ENCODE data around the gene SFXN3.

DNA sequence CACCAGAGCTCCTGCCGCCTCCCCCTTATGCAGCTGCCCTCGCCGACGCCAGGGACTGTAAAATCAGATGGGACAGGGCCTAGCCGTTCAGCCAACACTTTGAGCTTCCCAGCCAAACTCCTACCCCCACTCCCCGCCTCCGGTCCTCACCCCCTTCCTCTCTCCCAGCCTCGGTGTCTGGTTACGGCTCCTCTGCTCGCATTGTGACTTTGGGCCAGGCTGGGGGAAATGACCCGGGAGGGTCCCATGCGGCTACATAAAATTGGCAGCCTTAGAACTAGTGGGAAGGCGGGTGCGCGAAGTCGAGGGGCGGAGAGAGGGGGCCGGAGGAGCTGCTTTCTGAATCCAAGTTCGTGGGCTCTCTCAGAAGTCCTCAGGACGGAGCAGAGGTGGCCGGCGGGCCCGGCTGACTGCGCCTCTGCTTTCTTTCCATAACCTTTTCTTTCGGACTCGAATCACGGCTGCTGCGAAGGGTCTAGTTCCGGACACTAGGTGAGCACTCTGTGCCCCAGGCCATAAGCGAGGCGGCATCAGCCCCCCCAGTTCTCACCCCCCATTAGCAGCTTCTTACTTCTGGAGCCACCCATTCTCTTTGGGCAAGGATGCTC lies 30.7 kb downstream of the SFXN3 start, which contains the start of gene KAZALD1:
- TF ChIP-seq, protein P1, sequence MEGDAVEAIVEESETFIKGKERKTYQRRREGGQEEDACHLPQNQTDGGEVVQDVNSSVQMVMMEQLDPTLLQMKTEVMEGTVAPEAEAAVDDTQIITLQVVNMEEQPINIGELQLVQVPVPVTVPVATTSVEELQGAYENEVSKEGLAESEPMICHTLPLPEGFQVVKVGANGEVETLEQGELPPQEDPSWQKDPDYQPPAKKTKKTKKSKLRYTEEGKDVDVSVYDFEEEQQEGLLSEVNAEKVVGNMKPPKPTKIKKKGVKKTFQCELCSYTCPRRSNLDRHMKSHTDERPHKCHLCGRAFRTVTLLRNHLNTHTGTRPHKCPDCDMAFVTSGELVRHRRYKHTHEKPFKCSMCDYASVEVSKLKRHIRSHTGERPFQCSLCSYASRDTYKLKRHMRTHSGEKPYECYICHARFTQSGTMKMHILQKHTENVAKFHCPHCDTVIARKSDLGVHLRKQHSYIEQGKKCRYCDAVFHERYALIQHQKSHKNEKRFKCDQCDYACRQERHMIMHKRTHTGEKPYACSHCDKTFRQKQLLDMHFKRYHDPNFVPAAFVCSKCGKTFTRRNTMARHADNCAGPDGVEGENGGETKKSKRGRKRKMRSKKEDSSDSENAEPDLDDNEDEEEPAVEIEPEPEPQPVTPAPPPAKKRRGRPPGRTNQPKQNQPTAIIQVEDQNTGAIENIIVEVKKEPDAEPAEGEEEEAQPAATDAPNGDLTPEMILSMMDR (IDR thresholded peaks at IDR 0.05; ENCODE audit: insufficient read depth, low read length, poor library complexity, severe bottlenecking) = no peak
- TF ChIP-seq EZH2phosphoT487 (conservative IDR thresholded peaks at IDR 0.05; ENCODE audit: low read length) = no peak
